IMR-90 (cell line): ENCODE measurements around the gene PRDM10. TPM values are rescaled to one million over a fixed set of nuclear protein-coding genes. Genes with fewer than 3 reads are reported as not detected.

Source experiments
- ATAC-seq: fragments of 200-7000 bp; cut with Tn5 transposase; 2 replicates; pipeline ENCODE4 v1.9.1; 2020; ENCODE audit warnings: low read depth, mild to moderate bottlenecking, moderate library complexity
- BruUV-seq: library from RNA; stranded (reverse); fragments of 400-500 nt; replicated peaks from 2 replicates; lab custom pipeline; 2021; lab: Mats Ljungman, UMichigan
- CTCF ChIA-PET: fragments of 300-600 bp; formaldehyde crosslinking; extraction: SDS; loops from one replicate; lab custom pipeline; 2021; ENCODE audit warnings: antibody characterized with exemption; lab: Yijun Ruan, JAX
- POLR2A ChIA-PET: fragments of 300-600 bp; sonication (Branson Sonifier 250); formaldehyde crosslinking; loops from one replicate; lab custom pipeline; 2022; ENCODE audit warnings: antibody characterized with exemption; ENCODE audit not compliant: unreplicated experiment; lab: Charles Lee
- DNase-seq: peaks from one replicate; pipeline ENCODE4 v3.0.0; 2013
- H2AFZ ChIP-seq: replicated peaks from 2 replicates; pipeline ENCODE3; 2013; ENCODE audit warnings: low read length, mild to moderate bottlenecking; ENCODE audit not compliant: poor library complexity
- H2AK5ac ChIP-seq: 2 replicates; pipeline ENCODE4 v1.6.1; 2013; ENCODE audit warnings: low read depth, low read length, inconsistent platforms
- H2AK9ac ChIP-seq: replicated peaks from 2 replicates; pipeline ENCODE3; 2013; ENCODE audit warnings: mild to moderate bottlenecking, low read depth, low read length, moderate library complexity; ENCODE audit not compliant: poor library complexity
- H2BK120ac ChIP-seq: 2 replicates; pipeline ENCODE4 v1.6.1; 2013; ENCODE audit warnings: low read depth, low read length, inconsistent platforms
- H2BK15ac ChIP-seq: 3 replicates; pipeline ENCODE4 v1.6.1; 2013; ENCODE audit warnings: low read depth, low read length, inconsistent platforms
- H2BK20ac ChIP-seq: 2 replicates; pipeline ENCODE4 v1.6.1; 2013; ENCODE audit warnings: low read depth, mild to moderate bottlenecking, inconsistent platforms, low read length, moderate library complexity
- H2BK5ac ChIP-seq: 2 replicates; pipeline ENCODE4 v1.6.1; 2013; ENCODE audit warnings: mild to moderate bottlenecking, low read depth, low read length, inconsistent platforms; ENCODE audit not compliant: poor library complexity, severe bottlenecking
- H3K14ac ChIP-seq: replicated peaks from 2 replicates; pipeline ENCODE4 v1.6.1; 2013; ENCODE audit warnings: low read depth, low read length, inconsistent platforms
- H3K18ac ChIP-seq: 2 replicates; pipeline ENCODE4 v1.6.1; 2013; ENCODE audit warnings: low read depth, low read length, control low read depth
- H3K23ac ChIP-seq: 2 replicates; pipeline ENCODE4 v1.6.1; 2013; ENCODE audit warnings: low read depth, low read length, inconsistent platforms
- H3K27ac ChIP-seq: 2 replicates; pipeline ENCODE4 v1.5.1; 2013; ENCODE audit warnings: mild to moderate bottlenecking, control low read depth, low read length; ENCODE audit not compliant: insufficient read depth
- H3K27me3 ChIP-seq: 2 replicates; pipeline ENCODE4 v1.6.1; 2013; ENCODE audit warnings: low read length; ENCODE audit not compliant: control insufficient read depth, insufficient read depth
- H3K36me3 ChIP-seq: 2 replicates; pipeline ENCODE4 v1.6.1; 2013; ENCODE audit warnings: low read length, mixed read lengths; ENCODE audit not compliant: control insufficient read depth, insufficient read depth
- H3K4ac ChIP-seq: 2 replicates; pipeline ENCODE4 v1.6.1; 2013; ENCODE audit warnings: low read depth, low read length, inconsistent platforms
- H3K4me1 ChIP-seq: 2 replicates; pipeline ENCODE4 v1.6.1; 2013; ENCODE audit warnings: low read length, mixed read lengths; ENCODE audit not compliant: control insufficient read depth, insufficient read depth
- H3K4me2 ChIP-seq: 2 replicates; pipeline ENCODE4 v1.6.1; 2013; ENCODE audit warnings: low read depth, mild to moderate bottlenecking, control low read depth, low read length, moderate library complexity
- H3K4me3 ChIP-seq: 2 replicates; pipeline ENCODE4 v1.5.1; 2013; ENCODE audit warnings: low read depth, mild to moderate bottlenecking, control low read depth, low read length, moderate library complexity; ENCODE audit not compliant: insufficient read depth
- H3K56ac ChIP-seq: 2 replicates; pipeline ENCODE4 v1.6.1; 2013; ENCODE audit warnings: low read length, inconsistent platforms; ENCODE audit not compliant: insufficient read depth; ENCODE audit errors: extremely low read depth
- H3K79me1 ChIP-seq, 2 experiments: 2 replicates each; pipeline ENCODE4 v1.6.1; 2013; ENCODE audit warnings: low read length in 2 of 2, inconsistent platforms in 1 of 2, low read depth in 1 of 2
- H3K9ac ChIP-seq: 2 replicates; pipeline ENCODE4 v1.6.1; 2013; ENCODE audit warnings: low read depth, low read length, control low read depth
- H3K9me1 ChIP-seq: 2 replicates; pipeline ENCODE4 v1.6.1; 2013; ENCODE audit warnings: low read length, inconsistent platforms; ENCODE audit not compliant: insufficient read depth
- H3K9me3 ChIP-seq: 2 replicates; pipeline ENCODE4 v1.6.1; 2013; ENCODE audit warnings: low read length; ENCODE audit not compliant: control insufficient read depth, insufficient read depth
- H4K20me1 ChIP-seq: 2 replicates; pipeline ENCODE4 v1.6.1; 2013; ENCODE audit warnings: low read length, inconsistent platforms; ENCODE audit not compliant: insufficient read depth
- H4K5ac ChIP-seq: 2 replicates; pipeline ENCODE4 v1.6.1; 2013; ENCODE audit warnings: mild to moderate bottlenecking, low read depth, low read length, control low read depth
- H4K8ac ChIP-seq, 2 experiments: 2 replicates each; pipeline ENCODE4 v1.6.1; 2013; ENCODE audit warnings: low read depth in 2 of 2, low read length in 2 of 2, control low read depth in 1 of 2, inconsistent platforms in 1 of 2
- H4K91ac ChIP-seq: 2 replicates; pipeline ENCODE4 v1.6.1; 2013; ENCODE audit warnings: low read depth, low read length, inconsistent platforms; ENCODE audit not compliant: insufficient read depth
- BHLHE40 ChIP-seq: fragments of 150-350 bp; IDR thresholded peaks from 2 replicates; pipeline ENCODE4 v1.6.1; 2016; ENCODE audit warnings: mild to moderate bottlenecking, low read depth, low read length
- CEBPB ChIP-seq: IDR thresholded peaks from 2 replicates; pipeline ENCODE4 v1.6.1; 2012; ENCODE audit warnings: low read depth, low read length, improper control_type of control experiment
- CHD1 ChIP-seq: IDR thresholded peaks from 2 replicates; pipeline ENCODE4 v1.6.1; 2012; ENCODE audit warnings: low read depth, low read length, improper control_type of control experiment
- CTCF ChIP-seq: conservative IDR thresholded peaks from 2 replicates; pipeline ENCODE4 v1.5.1; 2012; ENCODE audit warnings: mild to moderate bottlenecking, low read depth, low read length, improper control_type of control experiment
- ELK1 ChIP-seq: fragments of 150-350 bp; IDR thresholded peaks from 2 replicates; pipeline ENCODE4 v1.6.1; 2016; ENCODE audit warnings: low read depth, mild to moderate bottlenecking, low read length, moderate library complexity, borderline replicate concordance
- FOS ChIP-seq: fragments of 150-350 bp; IDR thresholded peaks from 2 replicates; pipeline ENCODE4 v1.6.1; 2016; ENCODE audit warnings: low read depth, low read length
- MAFK ChIP-seq: IDR thresholded peaks from 2 replicates; pipeline ENCODE4 v1.6.1; 2012; ENCODE audit warnings: low read depth, low read length, improper control_type of control experiment
- MAZ ChIP-seq: IDR thresholded peaks from 2 replicates; pipeline ENCODE4 v1.6.1; 2012; ENCODE audit warnings: low read depth, mild to moderate bottlenecking, low read length, improper control_type of control experiment, moderate library complexity, borderline replicate concordance
- NFE2L2 ChIP-seq: fragments of 150-350 bp; IDR thresholded peaks from 2 replicates; pipeline ENCODE4 v1.6.1; 2016; ENCODE audit warnings: low read depth, mild to moderate bottlenecking, low read length
- POLR2A ChIP-seq: IDR thresholded peaks from 2 replicates; pipeline ENCODE4 v1.6.1; 2012; ENCODE audit warnings: mild to moderate bottlenecking, low read depth, low read length
- RAD21 ChIP-seq: IDR thresholded peaks from 2 replicates; pipeline ENCODE4 v1.6.1; 2012; ENCODE audit warnings: low read length, improper control_type of control experiment
- RFX5 ChIP-seq: IDR thresholded peaks from 2 replicates; pipeline ENCODE4 v1.8.0; 2012; ENCODE audit warnings: low read depth, mild to moderate bottlenecking, low read length, moderate library complexity
- USF2 ChIP-seq: fragments of 150-350 bp; IDR thresholded peaks from 2 replicates; pipeline ENCODE4 v1.6.1; 2017; ENCODE audit warnings: mild to moderate bottlenecking, antibody characterized with exemption, low read length, low read depth
- WGBS, 2 experiments: methylation state at CpG; one replicate each; pipeline versions ENCODE4 v1.1.5 to v1.1.7; 2013; ENCODE audit warnings: missing lambda C conversion rate in 2 of 2; ENCODE audit not compliant: insufficient read length in 1 of 2; ENCODE audit errors: extremely low coverage in 2 of 2; 5-methylcytosine and 5-hydroxymethylcytosine counted together
- dilution Hi-C: fragments of 300-500 bp; cut with HindIII; formaldehyde crosslinking; loops from one replicate; pipeline ENCODE4 v1.14.3; 2018; ENCODE audit warnings: low sequenced_read_pairs; ENCODE audit not compliant: unreplicated experiment
- in situ Hi-C: fragments of 300-500 bp; cut with MboI; formaldehyde crosslinking; loops from 3 replicates; pipeline ENCODE4 v1.14.3; 2019; ENCODE audit warnings: low sequenced_read_pairs, inconsistent platforms, mixed read lengths
- intact Hi-C: fragments of 100-400 bp; cut with micrococcal nuclease; formaldehyde crosslinking; loops from 2 replicates; pipeline ENCODE4 v1.10.0; 2022
- polyA plus RNA-seq, 3 experiments: library from polyadenylated mRNA; depleted of rRNA; stranded (reverse); fragments of >200 nt; gene quantifications; 2 replicates each; pipeline ENCODE4 v1.2.3, GENCODE V29; 2012; ENCODE audit warnings: low replicate concordance in 1 of 3
- total RNA-seq: library from RNA; depleted of rRNA; stranded (reverse); fragments of >200 nt; gene quantifications from 2 replicates; pipeline ENCODE4 v1.2.3, GENCODE V29; 2012

Gene PRDM10
- total and polyA plus RNA-seq, 2 of the 4 experiments (the other 2 are of a cell fraction): 3.1 to 6.5 TPM

- 0 out of 2 replicates have a peak, but pooled peaks have one; percentile 3 for TF ChIP-seq FOS
- TF ChIP-seq POLR2A: no peak
- peak; percentile 73 for TF ChIP-seq BHLHE40
- no peak for TF ChIP-seq CEBPB
Measured at GRCh38 chr11:129861702-129862522, 140.7 kb downstream of the PRDM10 start (continued).

- Histone ChIP-seq H2BK20ac (no peak overlapping the region), H3K79me1 (no peaks in the 10 kb centered on the region), H3K4ac (no peak overlapping the region), H2AK5ac (no peak overlapping the region), H3K4me2 (no peak overlapping the region), H3K27ac (no peak overlapping the region), H2BK120ac (no peak overlapping the region), H2AK9ac (no peak overlapping the region), H4K8ac (no peak overlapping the region), H3K36me3 (peaks cover 2% of the 10 kb centered on the region; the same call in 1 of the 2 replicates), H2BK15ac (no peak overlapping the region), H3K9me1 (peaks cover 3% of the 10 kb centered on the region; the same call in 1 of the 2 replicates), H3K23ac (no peak overlapping the region), H3K4me3 (no peak overlapping the region), H3K14ac (no peak overlapping the region), H4K91ac (no peak overlapping the region), H4K20me1 (no peaks in the 10 kb centered on the region), H3K9ac (no peak overlapping the region), H3K27me3 (peaks cover 4% of the 10 kb centered on the region), H3K18ac (no peak overlapping the region), H2AFZ (no peak overlapping the region), H3K9me3 (no peaks in the 10 kb centered on the region), H3K56ac (no peak overlapping the region), H4K5ac (no peak overlapping the region), H3K4me1 (peaks cover 5% of the 10 kb centered on the region; the same call in 1 of the 2 replicates), H2BK5ac (no peak overlapping the region)
- DNase-seq (no peak), ATAC-seq (no peak)
- WGBS, 2 experiments: 100% methylated on average over 2 of the region's 8 CpGs; no CpG with 5 or more reads in 1 of the 2 experiments
- ChIA-PET CTCF (interaction anchor here (0.6 kb wide), 1 partner anchor 89 kb away, joined by 3 read pairs; no protein-coding TSS in a partner anchor), POLR2A (no interaction called here)
- in situ Hi-C loops (no loop called here), dilution Hi-C loops (no loop called here), intact Hi-C loops (no loop called here)
- BruUV-seq: no TSS peak
- TF ChIP-seq RAD21: no peak
- TF ChIP-seq MAFK: no peak
- TF ChIP-seq NFE2L2: no peak
- TF ChIP-seq USF2: no peak
- no peak for TF ChIP-seq ELK1
- no peak for TF ChIP-seq MAZ
- no peak for TF ChIP-seq POLR2A
- TF ChIP-seq CHD1: no peak
- no peak for TF ChIP-seq CEBPB
- TF ChIP-seq RFX5: no peak
- no peak for TF ChIP-seq CTCF
Measured at GRCh38 chr11:129856036-129856435, 146.6 kb downstream of the PRDM10 start.
